ENCODE measurements around the gene HPCAL1. TPM values are rescaled to one million over a fixed set of nuclear protein-coding genes. Genes with fewer than 3 reads are reported as not detected.

The HPCAL1 gene
- total and polyA plus RNA-seq, 4 donors, result 28.2 to 159 (median 95.0) TPM

DNA sequence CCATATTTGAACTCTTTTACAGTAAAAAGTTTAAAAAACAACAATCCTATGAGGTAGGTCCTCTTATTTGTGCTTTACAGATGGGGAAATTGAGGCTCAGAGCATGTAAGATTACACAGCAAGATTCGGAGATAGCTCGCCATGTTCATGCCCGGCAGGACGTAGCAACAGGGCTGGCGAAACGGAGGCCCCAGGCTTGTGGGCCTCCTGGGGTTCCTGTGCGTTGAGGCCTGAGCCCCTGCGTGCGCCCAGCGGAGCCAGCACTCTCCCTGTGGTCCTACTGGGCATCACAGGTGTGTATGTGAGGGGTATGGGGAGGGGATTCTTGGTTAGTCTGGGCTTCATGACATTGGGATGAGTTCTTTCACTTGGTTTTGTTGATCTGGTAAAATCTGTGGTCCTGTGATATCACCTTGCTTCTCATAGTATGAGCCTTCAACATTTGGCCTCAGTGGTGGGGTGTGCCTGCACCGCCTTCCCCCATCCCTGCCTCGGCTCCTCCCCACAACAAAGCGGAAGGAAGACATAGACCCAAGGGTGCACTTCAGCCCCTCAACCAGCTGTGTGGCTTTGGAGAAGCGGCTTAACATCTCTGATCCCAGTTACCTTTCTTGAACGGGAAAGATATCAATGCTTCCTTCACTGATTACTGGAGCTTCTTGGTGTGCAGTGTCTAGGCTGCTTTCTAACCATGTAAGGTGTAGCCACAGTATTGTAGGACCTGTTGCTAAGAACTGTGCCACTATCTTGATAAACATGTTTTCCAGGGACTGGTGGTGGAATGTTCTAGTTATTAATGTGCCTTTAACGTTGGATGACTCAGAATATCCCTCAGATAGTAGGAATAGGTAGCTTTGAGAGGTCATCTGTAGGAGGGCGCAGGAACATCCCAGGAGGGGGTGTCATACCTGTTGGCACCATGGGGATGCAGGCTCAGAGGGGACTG is 37.2 kb downstream of the HPCAL1 start:
- Histone ChIP-seq H3K27ac (ENCODE audit: low read depth, low read length) (no peak overlapping the region), H3K27me3 (ENCODE audit: control insufficient read depth, insufficient read depth, low read length) (no peaks in the 10 kb centered on the region), H3K4me1 (ENCODE audit: control insufficient read depth, insufficient read depth, low read length) (peaks cover 21% of the 10 kb centered on the region), H3K9me3 (ENCODE audit: control insufficient read depth, insufficient read depth, low read length) (no peaks in the 10 kb centered on the region), H3K36me3 (ENCODE audit: control insufficient read depth, insufficient read depth, low read length) (peaks cover 7% of the 10 kb centered on the region), H3K4me3 (ENCODE audit: low read depth, low read length) (no peak overlapping the region)
- DNase-seq (ENCODE audit: low read depth in 4 of 6, low spot score in 6 of 6), result no peak
- 95% methylated on average over 15 of the region's 17 CpGs for WGBS (ENCODE audit: insufficient coverage)

DNA sequence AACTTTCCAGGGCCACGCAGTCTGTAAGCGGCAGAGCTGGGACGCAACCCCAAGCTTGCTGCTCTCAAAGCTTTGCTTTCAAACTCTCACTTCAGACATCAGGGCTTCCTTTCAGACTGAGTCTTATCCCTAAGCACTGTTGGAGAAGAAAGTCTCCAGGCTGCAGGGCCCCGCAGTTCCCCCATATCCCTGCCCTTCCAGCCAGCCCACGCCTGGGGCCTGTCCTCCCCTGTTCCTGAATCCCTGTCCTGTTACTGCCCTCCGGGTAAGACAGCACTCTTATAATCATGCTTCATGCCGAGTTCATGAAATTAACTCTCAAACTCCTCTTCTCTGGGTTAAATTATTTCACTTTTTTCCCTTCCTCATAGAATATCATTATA is 37.9 kb downstream of the HPCAL1 start:
- 76% methylated on average over 6 of the region's 7 CpGs for WGBS (ENCODE audit: insufficient coverage)
- H3K4me3 ChIP-seq (ENCODE audit: low read depth, low read length), result no peak overlapping the region
- H3K27me3 ChIP-seq (ENCODE audit: control insufficient read depth, insufficient read depth, low read length), result no peaks in the 10 kb centered on the region
- DNase-seq (ENCODE audit: low read depth in 4 of 6, low spot score in 6 of 6), result no peak
- H3K9me3 ChIP-seq (ENCODE audit: control insufficient read depth, insufficient read depth, low read length), result no peaks in the 10 kb centered on the region
- H3K4me1 ChIP-seq (ENCODE audit: control insufficient read depth, insufficient read depth, low read length), result peaks cover 21% of the 10 kb centered on the region
- peaks cover 7% of the 10 kb centered on the region for H3K36me3 ChIP-seq (ENCODE audit: control insufficient read depth, insufficient read depth, low read length)
- no peak overlapping the region for H3K27ac ChIP-seq (ENCODE audit: low read depth, low read length)

DNA sequence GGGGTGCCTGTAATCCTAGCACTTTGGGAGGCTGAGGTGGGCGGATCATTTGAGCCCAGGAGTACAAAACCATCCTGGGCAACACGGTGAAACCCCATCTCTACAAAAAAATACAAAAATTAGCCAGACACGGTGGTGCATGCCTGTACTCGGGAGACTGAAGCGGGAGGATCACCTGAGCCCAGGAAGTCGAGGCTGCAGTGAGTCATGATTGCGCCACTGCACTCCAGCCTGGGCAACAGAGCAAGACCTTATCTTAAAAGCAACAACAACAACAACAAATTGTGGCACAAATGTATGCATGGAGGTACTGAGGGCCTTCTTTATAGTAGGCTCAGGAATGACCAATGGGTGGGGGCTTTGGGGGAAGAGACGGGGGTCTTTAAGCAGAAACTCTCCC is 38.5 kb downstream of the HPCAL1 start:
- Histone ChIP-seq H3K9me3 (ENCODE audit: control insufficient read depth, insufficient read depth, low read length) (no peaks in the 10 kb centered on the region), H3K4me3 (ENCODE audit: low read depth, low read length) (no peak overlapping the region), H3K27me3 (ENCODE audit: control insufficient read depth, insufficient read depth, low read length) (no peaks in the 10 kb centered on the region), H3K27ac (ENCODE audit: low read depth, low read length) (no peak overlapping the region), H3K36me3 (ENCODE audit: control insufficient read depth, insufficient read depth, low read length) (peaks cover 7% of the 10 kb centered on the region), H3K4me1 (ENCODE audit: control insufficient read depth, insufficient read depth, low read length) (peaks cover 25% of the 10 kb centered on the region)
- 100% methylated on average over 1 of the region's 8 CpGs for WGBS (ENCODE audit: insufficient coverage)
- DNase-seq (ENCODE audit: low read depth in 4 of 6, low spot score in 6 of 6), result no peak

DNA sequence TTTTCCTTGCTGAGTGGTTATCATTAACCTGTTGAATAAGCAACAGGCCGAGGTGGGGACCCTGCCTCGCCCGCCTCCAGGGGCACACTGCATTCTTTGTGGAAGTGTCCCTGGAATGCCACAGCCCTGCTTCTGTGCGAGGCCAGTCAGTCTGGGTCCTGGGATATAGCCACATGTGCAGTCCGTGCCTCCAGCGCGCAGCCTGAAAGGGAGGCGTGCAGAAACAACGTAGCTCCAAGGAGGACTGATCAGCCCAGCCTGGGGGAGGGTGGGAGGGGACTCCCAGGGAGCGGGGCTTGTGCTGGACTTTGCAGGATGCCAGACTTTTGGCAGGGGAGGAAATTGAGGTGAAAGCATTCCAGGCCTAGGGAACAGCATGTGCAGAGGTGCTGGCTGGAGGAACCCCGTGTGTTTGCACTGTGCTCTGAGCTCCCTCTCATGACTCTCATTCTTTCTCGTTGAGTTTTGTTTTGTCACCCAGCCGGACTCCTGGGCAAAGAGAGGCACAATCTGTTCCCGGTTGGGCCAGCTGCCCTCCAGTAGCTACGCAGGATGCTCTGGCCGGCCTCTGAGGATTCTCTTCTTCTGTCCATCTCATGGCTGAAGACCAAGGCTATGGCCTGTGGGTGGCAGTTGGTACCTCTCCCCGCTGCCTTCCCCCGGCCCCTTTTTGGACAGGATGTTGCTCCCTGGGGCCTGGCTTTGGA is 39.7 kb downstream of the HPCAL1 start:
- H3K27me3 ChIP-seq (ENCODE audit: control insufficient read depth, insufficient read depth, low read length), result no peaks in the 10 kb centered on the region
- peaks cover 7% of the 10 kb centered on the region for H3K36me3 ChIP-seq (ENCODE audit: control insufficient read depth, insufficient read depth, low read length)
- H3K27ac ChIP-seq (ENCODE audit: low read depth, low read length), result no peak overlapping the region
- 65% methylated on average over 15 of the region's 18 CpGs for WGBS (ENCODE audit: insufficient coverage)
- H3K9me3 ChIP-seq (ENCODE audit: control insufficient read depth, insufficient read depth, low read length), result no peaks in the 10 kb centered on the region
- no peak overlapping the region for H3K4me3 ChIP-seq (ENCODE audit: low read depth, low read length)
- peaks cover 36% of the 10 kb centered on the region for H3K4me1 ChIP-seq (ENCODE audit: control insufficient read depth, insufficient read depth, low read length)
- peak in 1 of 6 donors; percentile 22 for DNase-seq (ENCODE audit: low read depth in 4 of 6, low spot score in 6 of 6)

DNA sequence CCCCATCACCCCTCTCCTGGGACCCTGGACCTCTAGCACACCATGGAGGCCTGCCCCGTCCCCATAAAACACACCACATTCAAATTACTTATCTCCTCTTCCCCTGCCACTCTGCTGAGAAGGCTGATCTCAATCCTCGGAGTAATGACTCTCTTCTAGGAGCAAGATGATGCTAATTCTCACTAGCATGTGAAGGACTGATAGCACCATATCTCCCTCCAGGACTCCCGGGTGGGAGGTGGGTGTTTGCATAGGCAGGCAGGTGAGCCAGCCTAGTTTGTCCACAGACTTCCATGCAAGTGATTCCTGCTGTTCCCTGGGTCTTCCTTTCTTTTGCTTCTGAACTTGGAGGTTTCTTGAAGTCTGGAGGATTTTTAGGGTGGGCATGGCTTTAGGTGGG is 40.5 kb downstream of the HPCAL1 start:
- Histone ChIP-seq H3K4me3 (ENCODE audit: low read depth, low read length) (no peak overlapping the region), H3K36me3 (ENCODE audit: control insufficient read depth, insufficient read depth, low read length) (peaks cover 7% of the 10 kb centered on the region), H3K27me3 (ENCODE audit: control insufficient read depth, insufficient read depth, low read length) (no peaks in the 10 kb centered on the region), H3K4me1 (ENCODE audit: control insufficient read depth, insufficient read depth, low read length) (peaks cover 40% of the 10 kb centered on the region), H3K9me3 (ENCODE audit: control insufficient read depth, insufficient read depth, low read length) (no peaks in the 10 kb centered on the region), H3K27ac (ENCODE audit: low read depth, low read length) (no peak overlapping the region)
- 89% methylated on average over 3 of the region's 3 CpGs for WGBS (ENCODE audit: insufficient coverage)
- no peak for DNase-seq (ENCODE audit: low read depth in 4 of 6, low spot score in 6 of 6)

DNA sequence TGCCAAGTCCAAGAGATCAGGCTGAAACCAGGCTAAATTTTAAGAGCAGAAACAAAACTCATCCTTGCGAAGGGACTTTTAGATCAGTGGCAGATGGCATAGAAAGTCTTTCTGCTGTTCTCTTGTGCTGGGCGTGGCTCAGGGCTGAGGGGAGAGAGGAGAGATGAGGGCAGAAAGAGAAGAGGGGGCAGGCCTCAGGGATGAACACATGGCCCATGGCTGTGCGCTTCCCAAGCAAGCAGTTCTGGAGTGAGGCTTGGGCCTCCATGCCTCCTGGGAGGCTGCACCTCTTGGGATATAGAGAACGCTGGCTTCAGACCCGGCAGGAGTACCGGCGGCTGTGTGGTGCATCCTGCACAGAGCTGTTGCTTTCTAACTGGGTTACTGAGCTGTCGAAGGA is 41.0 kb downstream of the HPCAL1 start:
- Histone ChIP-seq H3K36me3 (ENCODE audit: control insufficient read depth, insufficient read depth, low read length) (peaks cover 7% of the 10 kb centered on the region), H3K27me3 (ENCODE audit: control insufficient read depth, insufficient read depth, low read length) (no peaks in the 10 kb centered on the region), H3K27ac (ENCODE audit: low read depth, low read length) (no peak overlapping the region), H3K4me3 (ENCODE audit: low read depth, low read length) (no peak overlapping the region), H3K4me1 (ENCODE audit: control insufficient read depth, insufficient read depth, low read length) (peaks cover 40% of the 10 kb centered on the region), H3K9me3 (ENCODE audit: control insufficient read depth, insufficient read depth, low read length) (no peaks in the 10 kb centered on the region)
- DNase-seq (ENCODE audit: low read depth in 4 of 6, low spot score in 6 of 6), result no peak
- 80% methylated on average over 7 of the region's 8 CpGs for WGBS (ENCODE audit: insufficient coverage)

DNA sequence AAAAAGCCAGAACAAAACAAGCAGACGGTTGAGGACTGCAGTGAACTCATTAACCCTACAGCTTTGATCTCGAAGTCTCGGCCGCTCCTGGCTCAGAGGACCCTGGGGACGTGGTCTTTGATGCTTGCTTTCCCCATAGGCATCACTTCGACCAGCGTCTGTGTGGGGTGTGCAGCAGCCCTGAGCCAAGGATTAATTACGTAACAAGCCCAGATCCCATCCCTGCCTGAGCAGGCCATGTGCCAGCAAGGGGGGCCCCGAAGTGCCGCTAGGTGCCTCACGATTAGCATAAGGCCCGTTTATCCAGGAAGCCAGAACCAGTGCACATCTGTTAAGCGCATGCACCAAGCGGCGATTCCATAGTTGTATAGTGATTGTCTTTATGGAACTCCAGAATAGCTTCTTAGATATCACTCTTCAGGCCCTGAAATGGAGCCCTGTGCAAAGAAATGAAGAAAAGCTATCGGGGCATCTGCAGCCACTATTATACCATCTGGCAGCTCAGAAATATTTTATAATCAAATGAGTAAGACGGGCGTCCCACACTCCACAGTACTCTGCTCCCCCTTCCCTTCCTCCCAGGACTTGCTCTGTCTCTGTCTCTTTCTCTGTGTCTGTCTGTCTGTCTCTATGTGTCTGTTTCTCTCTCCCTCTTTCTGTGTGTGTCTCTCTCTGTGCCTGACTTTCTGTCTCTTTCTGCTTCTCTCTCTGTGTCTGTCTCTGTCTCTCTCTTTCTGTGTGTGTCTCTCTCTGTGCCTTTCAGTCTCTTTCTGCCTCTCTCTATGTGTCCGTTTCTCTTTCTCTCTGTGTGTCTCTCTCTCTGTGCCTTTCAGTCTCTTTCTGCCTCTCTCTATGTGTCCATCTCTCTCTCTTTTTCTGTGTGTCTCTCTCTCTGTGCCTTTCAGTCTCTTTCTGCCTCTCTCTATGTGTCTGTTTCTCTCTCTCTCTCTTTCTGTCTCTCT is 41.7 kb downstream of the HPCAL1 start:
- H3K27me3 ChIP-seq (ENCODE audit: control insufficient read depth, insufficient read depth, low read length), result no peaks in the 10 kb centered on the region
- H3K9me3 ChIP-seq (ENCODE audit: control insufficient read depth, insufficient read depth, low read length), result no peaks in the 10 kb centered on the region
- 35% methylated on average over 18 of the region's 19 CpGs for WGBS (ENCODE audit: insufficient coverage)
- H3K36me3 ChIP-seq (ENCODE audit: control insufficient read depth, insufficient read depth, low read length), result peaks cover 7% of the 10 kb centered on the region
- no peak overlapping the region for H3K4me3 ChIP-seq (ENCODE audit: low read depth, low read length)
- peak in 2 of 6 donors; percentile 62 to 88 for DNase-seq (ENCODE audit: low read depth in 4 of 6, low spot score in 6 of 6)
- H3K27ac ChIP-seq (ENCODE audit: low read depth, low read length), result no peak overlapping the region
- H3K4me1 ChIP-seq (ENCODE audit: control insufficient read depth, insufficient read depth, low read length), result peaks cover 40% of the 10 kb centered on the region

DNA sequence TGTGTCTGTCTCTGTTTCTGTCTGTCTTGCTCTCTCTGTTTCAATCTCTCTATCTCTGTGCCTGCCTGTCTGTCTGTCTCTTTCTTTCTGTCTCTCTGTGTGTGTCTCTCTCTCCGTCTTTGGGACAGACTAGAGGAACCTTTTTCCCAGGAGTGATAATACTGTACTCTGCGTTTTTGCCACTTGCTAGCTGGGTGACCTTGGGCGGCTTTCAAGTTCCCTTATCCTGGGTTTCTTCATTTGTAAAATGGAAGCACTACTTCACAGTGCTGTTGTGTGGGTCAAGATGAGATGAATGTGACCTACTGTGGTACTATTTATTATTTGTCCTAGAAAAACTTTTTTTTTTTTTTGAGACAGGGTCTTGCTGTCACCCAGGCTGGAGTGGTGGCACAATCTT is 42.4 kb downstream of the HPCAL1 start:
- H3K27ac ChIP-seq (ENCODE audit: low read depth, low read length), result no peak overlapping the region
- 88% methylated on average over 1 of the region's 3 CpGs for WGBS (ENCODE audit: insufficient coverage)
- H3K4me1 ChIP-seq (ENCODE audit: control insufficient read depth, insufficient read depth, low read length), result peaks cover 40% of the 10 kb centered on the region
- H3K4me3 ChIP-seq (ENCODE audit: low read depth, low read length), result no peak overlapping the region
- no peaks in the 10 kb centered on the region for H3K9me3 ChIP-seq (ENCODE audit: control insufficient read depth, insufficient read depth, low read length)
- H3K36me3 ChIP-seq (ENCODE audit: control insufficient read depth, insufficient read depth, low read length), result peaks cover 2% of the 10 kb centered on the region
- DNase-seq (ENCODE audit: low read depth in 4 of 6, low spot score in 6 of 6), result no peak
- no peaks in the 10 kb centered on the region for H3K27me3 ChIP-seq (ENCODE audit: control insufficient read depth, insufficient read depth, low read length)

DNA sequence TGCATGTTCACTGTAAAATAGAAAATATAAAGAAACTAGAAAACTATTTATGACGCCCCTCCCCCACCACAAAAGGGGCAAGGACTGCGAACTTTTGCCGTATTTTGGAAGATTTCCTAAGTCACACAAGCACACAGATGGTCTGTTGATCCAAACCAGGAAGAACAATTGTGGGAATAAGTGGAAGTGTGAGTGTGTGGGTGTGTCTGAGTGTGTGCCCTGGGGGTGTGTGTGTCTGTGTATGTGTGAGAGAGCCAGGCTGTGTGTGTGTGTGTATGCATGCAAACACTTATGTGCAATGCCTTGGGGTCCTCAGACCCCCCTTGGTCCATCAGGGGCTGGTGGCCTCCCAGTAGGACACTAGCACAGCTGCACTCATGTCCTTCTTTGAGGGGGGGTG is 43.1 kb downstream of the HPCAL1 start:
- DNase-seq (ENCODE audit: low read depth in 4 of 6, low spot score in 6 of 6), result no peak
- H3K4me1 ChIP-seq (ENCODE audit: control insufficient read depth, insufficient read depth, low read length), result peaks cover 40% of the 10 kb centered on the region
- no peaks in the 10 kb centered on the region for H3K9me3 ChIP-seq (ENCODE audit: control insufficient read depth, insufficient read depth, low read length)
- no peaks in the 10 kb centered on the region for H3K27me3 ChIP-seq (ENCODE audit: control insufficient read depth, insufficient read depth, low read length)
- H3K36me3 ChIP-seq (ENCODE audit: control insufficient read depth, insufficient read depth, low read length), result peaks cover 2% of the 10 kb centered on the region
- H3K27ac ChIP-seq (ENCODE audit: low read depth, low read length), result no peak overlapping the region
- WGBS (ENCODE audit: insufficient coverage), result no CpG with 5 or more reads among the region's 3 CpGs
- H3K4me3 ChIP-seq (ENCODE audit: low read depth, low read length), result no peak overlapping the region

Data from spinal cord (tissue), 10 donors.